ENCODE results near the gene ARNT2.

Gene ARNT2

GRCh38 chr15:80568876-80569605 is 164.9 kb downstream of the ARNT2 start:
- in situ Hi-C loops (cut with MboI; ENCODE audit: low sequenced_read_pairs) = no loop called here

- in situ Hi-C loops (cut with MboI; ENCODE audit: low sequenced_read_pairs) = no loop called here
Measured at GRCh38 chr15:80569656-80570055, 165.5 kb downstream of the ARNT2 start.

GRCh38 chr15:80570553-80570952 is 166.4 kb downstream of the ARNT2 start:
- in situ Hi-C loops (cut with MboI; ENCODE audit: low sequenced_read_pairs) = no loop called here

- in situ Hi-C loops (cut with MboI; ENCODE audit: low sequenced_read_pairs) = no loop called here
Measured at GRCh38 chr15:80572337-80572736, 168.2 kb downstream of the ARNT2 start.

GRCh38 chr15:80573606-80574005 is 169.4 kb downstream of the ARNT2 start:
- in situ Hi-C loops (cut with MboI; ENCODE audit: low sequenced_read_pairs) = no loop called here

GRCh38 chr15:80574590-80574989 is 170.4 kb downstream of the ARNT2 start:
- in situ Hi-C loops (cut with MboI; ENCODE audit: low sequenced_read_pairs) = no loop called here

GRCh38 chr15:80576519-80577090 is 172.4 kb downstream of the ARNT2 start:
- in situ Hi-C loops (cut with MboI; ENCODE audit: low sequenced_read_pairs) = no loop called here

GRCh38 chr15:80577552-80578205 is 173.5 kb downstream of the ARNT2 start:
- in situ Hi-C loops (cut with MboI; ENCODE audit: low sequenced_read_pairs) = no loop called here

- in situ Hi-C loops (cut with MboI; ENCODE audit: low sequenced_read_pairs) = no loop called here
Measured at GRCh38 chr15:80578206-80578595, 174.0 kb downstream of the ARNT2 start.

GRCh38 chr15:80578871-80579270 is 174.7 kb downstream of the ARNT2 start:
- in situ Hi-C loops (cut with MboI; ENCODE audit: low sequenced_read_pairs) = no loop called here

- in situ Hi-C loops (cut with MboI; ENCODE audit: low sequenced_read_pairs) = no loop called here
Measured at GRCh38 chr15:80579611-80580010, 175.4 kb downstream of the ARNT2 start.

- in situ Hi-C loops (cut with MboI; ENCODE audit: low sequenced_read_pairs) = no loop called here
Measured at GRCh38 chr15:80580106-80580505, 175.9 kb downstream of the ARNT2 start.

- in situ Hi-C loops (cut with MboI; ENCODE audit: low sequenced_read_pairs) = no loop called here
Measured at GRCh38 chr15:80580536-80581260, 176.5 kb downstream of the ARNT2 start.

- in situ Hi-C loops (cut with MboI; ENCODE audit: low sequenced_read_pairs) = no loop called here
Measured at GRCh38 chr15:80581976-80582375, 177.8 kb downstream of the ARNT2 start.

GRCh38 chr15:80582816-80583423 is 178.7 kb downstream of the ARNT2 start:
- in situ Hi-C loops (cut with MboI; ENCODE audit: low sequenced_read_pairs) = no loop called here

- in situ Hi-C loops (cut with MboI; ENCODE audit: low sequenced_read_pairs) = no loop called here
Measured at GRCh38 chr15:80584561-80584964, 180.4 kb downstream of the ARNT2 start.

- in situ Hi-C loops (cut with MboI; ENCODE audit: low sequenced_read_pairs) = no loop called here
Measured at GRCh38 chr15:80584973-80585525, 180.9 kb downstream of the ARNT2 start.

GRCh38 chr15:80585544-80586018 is 181.4 kb downstream of the ARNT2 start:
- in situ Hi-C loops (cut with MboI; ENCODE audit: low sequenced_read_pairs) = no loop called here

- in situ Hi-C loops (cut with MboI; ENCODE audit: low sequenced_read_pairs) = no loop called here
Measured at GRCh38 chr15:80586161-80586560, 182.0 kb downstream of the ARNT2 start.

GRCh38 chr15:80587007-80587406 is 182.8 kb downstream of the ARNT2 start:
- in situ Hi-C loops (cut with MboI; ENCODE audit: low sequenced_read_pairs) = no loop called here
